Body of pancreas (tissue), 4 donors: ENCODE data around the gene GRAP2. TPM values are rescaled to one million over a fixed set of nuclear protein-coding genes. Genes with fewer than 3 reads are reported as not detected.
A peak's percentile ranks its signal among the peaks of the same experiment; 100 is the strongest.
"Not testable (repeated sequence)": the region's sequence is repeated elsewhere in the genome, so short reads cannot be mapped to it uniquely, and the experiment has no call there.

ENCODE experiments used
- ATAC-seq: fragments of 150-250 bp; one replicate; pipeline ENCODE4 v1.9.1; 2016
- DNase-seq, 4 donors: peaks; one replicate each; pipeline ENCODE4 v3.0.0-alpha.2; 2019
- H3K27ac ChIP-seq, 4 donors: fragments of 200-600 bp; sonication (generic); 1 replicate in 3 of 4; 2 replicates in 1 of 4; pipeline versions ENCODE4 v1.5.1 to v1.6.1; 2016 to 2019; ENCODE audit warnings: mild to moderate bottlenecking in 1 of 4, mixed read lengths in 1 of 4, moderate library complexity in 1 of 4
- H3K27me3 ChIP-seq, 2 donors: fragments of 200-600 bp; sonication (generic); one replicate each; pipeline ENCODE4 v1.6.0; 2016; ENCODE audit warnings: mild to moderate bottlenecking in 1 of 2
- H3K36me3 ChIP-seq, 2 donors: fragments of 200-600 bp; sonication (generic); replicated peaks in 1 of 2; 2 replicates each; pipeline ENCODE4 v1.5.1; 2016; ENCODE audit warnings: low read depth in 2 of 2; ENCODE audit not compliant: insufficient read depth in 1 of 2
- H3K4me1 ChIP-seq: fragments of 200-600 bp; sonication (generic); one replicate; pipeline ENCODE4 v1.6.0; 2016
- H3K4me3 ChIP-seq, 2 donors: fragments of 200-600 bp; sonication (generic); 1 replicate in 1 of 2; 2 replicates in 1 of 2; pipeline ENCODE4 v1.5.1; 2016 to 2019
- H3K9me3 ChIP-seq, 3 donors: fragments of 200-600 bp; sonication (generic); 1 replicate in 2 of 3; 2 replicates in 1 of 3; pipeline ENCODE4 v1.5.1; 2016
- CTCF ChIP-seq, 7 experiments: fragments of 450-650 bp in 4 of 7; fragments of 200-600 bp in 3 of 7; sonication (generic) in 3 of 7; IDR thresholded peaks; one replicate each; pipeline ENCODE4 v1.5.1; 2016 to 2019; ENCODE audit warnings: antibody characterized with exemption in 7 of 7
- POLR2A ChIP-seq, 3 donors: fragments of 450-650 bp; IDR thresholded peaks; one replicate each; pipeline ENCODE4 v1.6.1; 2016; ENCODE audit warnings: antibody characterized with exemption in 3 of 3, mild to moderate bottlenecking in 2 of 3
- WGBS, 2 donors: methylation state at CpG; one replicate each; pipeline ENCODE4 v1.1.5; 2017; 5-methylcytosine and 5-hydroxymethylcytosine counted together
- intact Hi-C: fragments of 100-400 bp; cut with DNase I; formaldehyde crosslinking; loops from one replicate; pipeline ENCODE4 v1.15.1; 2023
- total RNA-seq, 2 donors: library from RNA; depleted of rRNA; stranded (reverse); fragments of >200 nt; gene quantifications; one replicate each; pipeline ENCODE4 v1.1.0, GENCODE V29; 2016

Gene GRAP2
- total RNA-seq, 2 donors from 2014 or later, result 0.78 to 0.99 TPM

- intact Hi-C loops, result no loop called here
- H3K4me3 ChIP-seq, result no peak overlapping the region
- H3K4me1 ChIP-seq, result peaks cover 23% of the 10 kb centered on the region
- H3K27ac ChIP-seq, result peak overlapping the region in 2 of 4 donors; percentile 74 to 75
- no peak for DNase-seq
- no peaks in the 10 kb centered on the region for H3K36me3 ChIP-seq
- no peaks in the 10 kb centered on the region for H3K9me3 ChIP-seq
- ATAC-seq, result no peak
- no peaks in the 10 kb centered on the region for H3K27me3 ChIP-seq
- 90 to 92% methylated on average over 4 of the region's 4 CpGs for WGBS, 2 donors
- no peak for TF ChIP-seq CTCF (IDR thresholded peaks at IDR 0.05)
- no peak for TF ChIP-seq POLR2A (IDR thresholded peaks at IDR 0.05)
Measured at GRCh38 chr22:39946126-39946502, 45.2 kb downstream of the GRAP2 start.

GRCh38 chr22:39946503-39947219 is 45.8 kb downstream of the GRAP2 start:
- peak; percentile 86 for ATAC-seq
- no peaks in the 10 kb centered on the region for H3K27me3 ChIP-seq
- H3K9me3 ChIP-seq, result no peaks in the 10 kb centered on the region
- H3K36me3 ChIP-seq, result no peaks in the 10 kb centered on the region
- peak overlapping the region; percentile 25 to 75 (median 74) for H3K27ac ChIP-seq
- H3K4me1 ChIP-seq, result peaks cover 23% of the 10 kb centered on the region
- no peak for TF ChIP-seq POLR2A (IDR thresholded peaks at IDR 0.05)
- no peak for TF ChIP-seq CTCF (IDR thresholded peaks at IDR 0.05)
- DNase-seq, result peak; percentile 29 to 67 (median 62)
- no peak overlapping the region for H3K4me3 ChIP-seq
- intact Hi-C loops, result no loop called here
- WGBS, 2 donors, result 36 to 48% methylated on average over 6 to 8 of the region's 8 CpGs

GRCh38 chr22:39947220-39948216 is 46.6 kb downstream of the GRAP2 start:
- Histone ChIP-seq H3K27me3 (no peaks in the 10 kb centered on the region), H3K4me1 (peaks cover 23% of the 10 kb centered on the region), H3K36me3 (no peaks in the 10 kb centered on the region), H3K9me3 (no peaks in the 10 kb centered on the region), H3K27ac (peak overlapping the region; percentile 25 to 75 (median 74)), H3K4me3 (no peak overlapping the region)
- no peak for TF ChIP-seq POLR2A (IDR thresholded peaks at IDR 0.05)
- TF ChIP-seq CTCF (IDR thresholded peaks at IDR 0.05), result no peak
- DNase-seq (no peak), ATAC-seq (peak; percentile 15)
- intact Hi-C loops, result no loop called here
- 63 to 75% methylated on average over 5 to 8 of the region's 8 CpGs for WGBS, 2 donors

- DNase-seq, result no peak
- H3K9me3 ChIP-seq, result no peaks in the 10 kb centered on the region
- no peak for ATAC-seq
- WGBS, 2 donors, result 78 to 85% methylated on average over 8 of the region's 8 CpGs
- intact Hi-C loops, result no loop called here
- no peak overlapping the region for H3K4me3 ChIP-seq
- H3K27me3 ChIP-seq, result no peaks in the 10 kb centered on the region
- no peaks in the 10 kb centered on the region for H3K36me3 ChIP-seq
- no peak overlapping the region for H3K27ac ChIP-seq
- TF ChIP-seq POLR2A (IDR thresholded peaks at IDR 0.05) (no peak), CTCF (IDR thresholded peaks at IDR 0.05) (no peak)
- peaks cover 23% of the 10 kb centered on the region for H3K4me1 ChIP-seq
Measured at GRCh38 chr22:39949964-39950737, 49.3 kb downstream of the GRAP2 start.

- DNase-seq, intact Hi-C loops, H3K9me3 ChIP-seq, H3K27me3 ChIP-seq, H3K36me3 ChIP-seq, H3K4me3 ChIP-seq, H3K27ac ChIP-seq, ATAC-seq: not testable (repeated sequence)
- 75% methylated on average over 11 of the region's 11 CpGs for WGBS, 2 donors
- peaks cover 14% of the 10 kb centered on the region for H3K4me1 ChIP-seq
Measured at GRCh38 chr22:39951603-39952293, 50.9 kb downstream of the GRAP2 start.
